ENCODE measurements around the gene SNX25. TPM values are rescaled to one million over a fixed set of nuclear protein-coding genes. Genes with fewer than 3 reads are reported as not detected.
A peak's percentile ranks its signal among the peaks of the same experiment; 100 is the strongest.

SNX25 gene
- total and polyA plus RNA-seq, 2 of the 13 experiments (the other 11 are each of a cell fraction or from before 2014, with no cell fraction given) = 23.4 to 23.5 TPM

GRCh38 chr4:185395956-185396723 lies 186.7 kb downstream of the SNX25 start (continued):
- TF ChIP-seq BORCS8-MEF2B (CRISPR knock-in tag; IDR thresholded peaks at IDR 0.05) (peak; percentile 88), ZNF503 (CRISPR knock-in tag; IDR thresholded peaks at IDR 0.05) (peak; percentile 82), RBAK (CRISPR knock-in tag; IDR thresholded peaks at IDR 0.05) (no peak), MAZ (IDR thresholded peaks at IDR 0.05; ENCODE audit: borderline replicate concordance, low read depth, low read length) (peak; percentile 84), MAZ (CRISPR knock-in tag; IDR thresholded peaks at IDR 0.05; ENCODE audit: low read depth) (peak; percentile 89; the same call in 1 of the 2 replicates), ZNF790 (CRISPR knock-in tag; IDR thresholded peaks at IDR 0.05; ENCODE audit: borderline replicate concordance) (peak; percentile 89), GZF1 (CRISPR knock-in tag; IDR thresholded peaks at IDR 0.05) (no peak), ZNF224 (CRISPR knock-in tag; IDR thresholded peaks at IDR 0.05) (peak; percentile 78), SMAD1 (CRISPR knock-in tag; IDR thresholded peaks at IDR 0.05; ENCODE audit: borderline replicate concordance, low read depth) (peak; percentile 89; the same call in 1 of the 2 replicates), FOXP1 (IDR thresholded peaks at IDR 0.05) (no peak), FOXP1 (CRISPR knock-in tag; IDR thresholded peaks at IDR 0.05) (peak; percentile 58; the same call in 1 of the 2 replicates), NFRKB (IDR thresholded peaks at IDR 0.05) (no peak), ZNF773 (CRISPR knock-in tag; IDR thresholded peaks at IDR 0.05; ENCODE audit: borderline replicate concordance) (peak; percentile 93; the same call in 1 of the 2 replicates), MTA3 (CRISPR knock-in tag; IDR thresholded peaks at IDR 0.05) (no peak), CEBPZ (IDR thresholded peaks at IDR 0.05; ENCODE audit: low read length) (no peak), ATF5 (CRISPR knock-in tag; IDR thresholded peaks at IDR 0.05; ENCODE audit: low read depth) (peak; percentile 98), ZNF354B (CRISPR knock-in tag; IDR thresholded peaks at IDR 0.05) (peak; percentile 96; the same call in 1 of the 2 replicates), ZNF788 (CRISPR knock-in tag; IDR thresholded peaks at IDR 0.05; ENCODE audit: borderline replicate concordance) (peak; percentile 75; the same call in 1 of the 2 replicates), ZNF576 (CRISPR knock-in tag; IDR thresholded peaks at IDR 0.05) (peak; percentile 85), ZNF180 (CRISPR knock-in tag; IDR thresholded peaks at IDR 0.05; ENCODE audit: borderline replicate concordance, low read depth) (peak; percentile 90; the same call in 1 of the 2 replicates)
- TF ChIP-seq, protein P1, sequence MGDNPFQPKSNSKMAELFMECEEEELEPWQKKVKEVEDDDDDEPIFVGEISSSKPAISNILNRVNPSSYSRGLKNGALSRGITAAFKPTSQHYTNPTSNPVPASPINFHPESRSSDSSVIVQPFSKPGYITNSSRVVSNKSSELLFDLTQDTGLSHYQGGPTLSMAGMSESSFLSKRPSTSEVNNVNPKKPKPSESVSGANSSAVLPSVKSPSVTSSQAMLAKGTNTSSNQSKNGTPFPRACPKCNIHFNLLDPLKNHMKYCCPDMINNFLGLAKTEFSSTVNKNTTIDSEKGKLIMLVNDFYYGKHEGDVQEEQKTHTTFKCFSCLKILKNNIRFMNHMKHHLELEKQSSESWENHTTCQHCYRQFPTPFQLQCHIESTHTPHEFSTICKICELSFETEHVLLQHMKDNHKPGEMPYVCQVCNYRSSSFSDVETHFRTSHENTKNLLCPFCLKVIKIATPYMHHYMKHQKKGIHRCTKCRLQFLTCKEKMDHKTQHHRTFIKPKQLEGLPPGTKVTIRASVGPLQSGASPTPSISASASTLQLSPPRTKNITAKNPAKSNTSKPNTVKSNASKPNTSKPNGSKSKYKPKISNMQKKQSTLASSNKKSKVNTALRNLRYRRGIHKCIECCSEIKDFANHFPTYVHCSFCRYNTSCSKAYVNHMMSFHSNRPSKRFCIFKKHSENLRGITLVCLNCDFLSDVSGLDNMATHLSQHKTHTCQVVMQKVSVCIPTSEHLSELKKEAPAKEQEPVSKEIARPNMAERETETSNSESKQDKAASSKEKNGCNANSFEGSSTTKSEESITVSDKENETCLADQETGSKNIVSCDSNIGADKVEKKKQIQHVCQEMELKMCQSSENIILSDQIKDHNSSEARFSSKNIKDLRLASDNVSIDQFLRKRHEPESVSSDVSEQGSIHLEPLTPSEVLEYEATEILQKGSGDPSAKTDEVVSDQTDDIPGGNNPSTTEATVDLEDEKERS (CRISPR knock-in tag; IDR thresholded peaks at IDR 0.05) = peak; percentile 75
